Stimulated activated CD4-positive, alpha-beta T cell treated with anti-CD3 and anti-CD28 coated beads, Interleukin-1b, Interleukin-23, amount 100 ng/mL, for 48 hours (primary cell): Measurements from ENCODE around the gene IL1R2.

Source experiments
- DNase-seq: peaks from one replicate; pipeline ENCODE4 v3.0.0-alpha.2; 2020

Gene IL1R2

GRCh38 chr2:101975171-101975870 lies 16.4 kb upstream of the IL1R2 start:
- no peak for DNase-seq

DNA sequence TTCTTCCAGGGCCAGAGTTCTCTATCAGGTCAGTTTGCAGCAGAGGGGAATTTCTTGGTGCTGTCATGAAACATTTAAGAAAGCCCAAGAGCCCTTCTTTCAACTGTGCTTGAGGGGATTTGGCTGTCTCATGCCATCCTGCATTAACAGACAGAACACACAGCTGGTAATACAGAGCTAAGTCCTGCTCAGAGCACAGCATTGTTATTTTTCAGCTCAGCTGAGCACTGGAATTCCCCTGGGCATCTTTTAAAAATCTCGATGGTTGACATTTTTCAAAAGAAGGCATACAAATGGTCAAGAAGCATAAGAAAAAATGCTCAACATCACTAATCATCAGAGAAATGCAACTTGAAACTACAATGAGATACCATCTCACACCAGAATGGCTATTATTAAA lies 14.9 kb upstream of the IL1R2 start:
- DNase-seq = no peak

DNA sequence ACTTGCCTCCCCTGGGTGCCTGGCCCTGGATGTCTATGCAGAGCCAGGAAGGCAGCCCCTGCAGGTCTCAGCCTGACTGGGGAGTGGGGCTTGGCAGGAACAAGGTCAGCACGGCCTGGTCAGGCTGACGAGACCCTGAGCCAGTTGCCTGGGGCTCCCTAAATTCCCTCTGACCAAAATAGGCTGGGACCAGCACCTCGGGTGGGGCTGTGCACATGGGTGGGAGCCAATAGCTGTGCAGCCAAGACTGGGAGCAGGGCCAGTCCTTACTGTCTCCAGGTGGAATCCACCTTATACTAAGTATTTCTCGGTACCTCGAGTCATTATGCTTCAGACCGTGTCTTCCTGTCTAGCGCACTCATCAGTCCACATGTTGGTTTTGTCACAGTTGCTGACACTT lies 11.4 kb upstream of the IL1R2 start:
- DNase-seq = no peak

GRCh38 chr2:101981066-101981465 lies 10.7 kb upstream of the IL1R2 start:
- DNase-seq = no peak

- no peak for DNase-seq
Measured at GRCh38 chr2:101981504-101981903, 10.3 kb upstream of the IL1R2 start.

GRCh38 chr2:101982495-101983029 lies 9.2 kb upstream of the IL1R2 start:
- DNase-seq = no peak

GRCh38 chr2:101983486-101983885 lies 8.3 kb upstream of the IL1R2 start:
- no peak for DNase-seq

DNA sequence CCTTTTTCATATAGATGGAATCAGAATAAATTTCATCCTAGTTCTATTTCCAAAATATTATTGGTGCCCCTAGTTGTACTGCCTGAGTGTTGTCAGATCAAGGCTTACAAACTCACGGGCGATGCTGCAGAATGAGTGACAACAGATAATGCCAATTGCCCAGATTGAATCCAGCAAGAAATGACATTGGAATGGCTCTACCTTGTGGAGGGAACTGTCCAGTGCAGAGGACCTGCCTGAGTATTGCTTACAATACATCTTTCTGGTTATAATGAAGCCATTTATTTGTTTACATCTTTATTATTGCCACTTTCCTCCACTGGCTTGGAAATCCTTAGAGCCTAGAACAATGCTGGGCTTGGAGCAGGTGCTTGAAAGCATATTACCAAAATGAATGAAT lies 7.8 kb upstream of the IL1R2 start:
- no peak for DNase-seq

DNA sequence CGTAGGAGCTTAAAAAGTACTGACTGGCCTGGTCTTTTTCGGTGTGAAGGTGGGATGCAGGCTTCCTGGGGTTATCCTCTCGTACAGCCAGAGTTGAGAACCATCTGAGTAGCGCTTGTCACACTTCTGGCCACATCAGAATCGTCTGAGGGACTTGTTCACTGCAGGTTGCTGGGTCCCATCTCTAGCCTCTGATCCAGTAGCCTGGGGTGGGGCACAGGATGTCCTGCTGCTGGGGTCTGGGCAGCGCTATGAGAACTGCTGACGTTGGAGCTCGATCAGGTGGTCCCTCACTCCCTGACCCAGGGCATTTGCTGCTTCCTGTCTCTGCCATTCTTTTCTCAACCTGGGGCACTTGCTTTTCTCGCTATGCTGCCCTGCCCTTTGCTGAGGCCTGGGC lies 7.1 kb upstream of the IL1R2 start:
- DNase-seq = no peak

- no peak for DNase-seq
Measured at GRCh38 chr2:101985101-101985792, 6.5 kb upstream of the IL1R2 start.

DNA sequence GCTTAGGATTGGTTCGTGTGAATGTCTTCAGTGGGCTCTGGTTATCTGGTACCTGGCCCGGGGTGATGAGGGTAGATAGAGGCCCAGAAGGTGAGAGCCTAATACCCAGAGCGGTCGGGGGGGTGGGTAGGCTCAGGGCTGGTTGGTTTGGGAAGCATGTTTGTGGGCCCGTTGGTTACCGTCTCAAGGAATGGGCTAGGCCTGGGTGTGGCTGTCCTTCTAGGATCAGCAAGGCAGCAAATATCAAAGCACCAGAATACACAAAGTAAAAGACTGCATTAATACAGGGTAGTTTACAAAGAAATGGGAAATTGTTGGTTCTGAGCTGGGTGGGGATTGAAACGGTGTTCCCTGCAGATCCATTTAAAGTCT lies 6.0 kb upstream of the IL1R2 start:
- DNase-seq = no peak

- no peak for DNase-seq
Measured at GRCh38 chr2:101986376-101986775, 5.4 kb upstream of the IL1R2 start.

GRCh38 chr2:101986804-101987740 lies 4.7 kb upstream of the IL1R2 start:
- DNase-seq = no peak

- DNase-seq = no peak
Measured at GRCh38 chr2:101987832-101988231, 3.9 kb upstream of the IL1R2 start.

DNA sequence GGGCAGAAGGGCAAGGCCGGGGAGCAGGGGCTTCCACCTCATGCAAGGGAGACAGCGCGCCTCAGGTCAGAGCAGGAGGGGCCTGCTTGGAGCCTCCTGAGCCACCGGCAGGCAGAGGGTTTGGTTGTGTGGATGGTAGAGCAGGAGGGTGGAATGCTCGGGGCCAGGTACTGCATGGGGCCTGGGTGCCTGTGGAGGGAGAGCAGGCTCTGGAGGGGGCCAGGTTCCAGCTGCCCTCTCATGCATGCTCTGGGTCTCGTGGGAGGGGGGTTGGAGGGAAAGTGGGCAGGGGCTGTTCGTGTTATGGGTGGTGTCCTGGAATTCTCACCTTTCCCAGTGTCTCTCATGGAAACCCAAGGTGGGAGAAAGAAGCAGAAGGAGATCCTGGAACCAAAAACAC lies 3.2 kb upstream of the IL1R2 start:
- DNase-seq = no peak

DNA sequence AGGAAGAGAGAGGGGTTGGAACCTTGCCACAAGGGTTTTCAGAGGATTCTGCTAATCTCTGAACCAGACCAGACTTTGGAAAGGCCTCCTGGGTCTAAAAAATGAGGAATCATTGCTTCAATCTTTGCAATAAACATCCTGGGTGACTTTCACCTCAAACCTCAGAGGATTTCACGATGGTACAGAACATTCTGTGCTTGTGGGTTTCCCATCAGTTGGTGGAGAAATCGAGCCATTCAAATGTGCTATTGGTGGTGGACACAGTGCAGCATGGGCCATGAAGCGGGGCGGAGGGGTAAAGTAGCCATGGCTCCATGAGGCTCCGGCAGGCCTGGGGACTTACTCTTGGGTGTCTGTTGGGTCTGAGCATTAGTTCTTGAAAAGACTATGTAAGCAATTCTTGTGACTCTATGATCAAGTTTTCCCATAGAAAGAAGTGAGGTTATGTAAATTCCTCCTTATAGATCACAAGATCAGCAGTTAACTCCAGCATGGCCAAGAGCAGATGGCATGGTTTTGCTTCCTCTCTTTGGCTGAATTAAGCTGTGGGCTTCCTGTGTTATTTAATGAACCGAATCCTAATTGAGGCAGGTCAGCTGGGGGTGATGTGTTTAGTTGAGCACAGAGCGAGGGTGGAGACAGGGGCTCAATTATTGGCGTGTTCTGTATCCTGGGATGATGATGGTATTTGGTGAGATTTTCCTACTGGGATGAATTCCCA lies 1.9 kb upstream of the IL1R2 start:
- DNase-seq = no peak

GRCh38 chr2:101993772-101994171 lies 2.0 kb downstream of the IL1R2 start:
- no peak for DNase-seq

GRCh38 chr2:101995019-101995418 lies 3.3 kb downstream of the IL1R2 start:
- no peak for DNase-seq

DNA sequence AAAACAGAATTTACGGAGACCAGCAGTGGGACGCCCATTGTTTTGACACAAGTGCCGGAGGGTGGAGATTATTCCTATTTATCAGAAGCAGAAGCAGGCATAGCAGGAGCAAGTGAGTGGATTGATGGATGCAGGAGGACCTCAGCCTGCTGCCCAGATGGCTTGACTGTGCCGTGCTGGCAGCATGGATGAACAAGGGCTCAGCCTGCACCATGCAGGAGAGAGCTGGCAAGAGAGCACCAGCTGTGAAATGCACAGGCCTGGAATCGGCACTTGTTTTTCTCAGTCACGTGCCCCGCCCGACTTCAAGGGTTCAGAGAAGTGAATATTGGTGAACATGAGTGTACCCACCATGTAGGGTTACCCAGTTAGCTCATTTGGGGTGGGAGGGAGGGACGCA lies 4.0 kb downstream of the IL1R2 start:
- no peak for DNase-seq

DNA sequence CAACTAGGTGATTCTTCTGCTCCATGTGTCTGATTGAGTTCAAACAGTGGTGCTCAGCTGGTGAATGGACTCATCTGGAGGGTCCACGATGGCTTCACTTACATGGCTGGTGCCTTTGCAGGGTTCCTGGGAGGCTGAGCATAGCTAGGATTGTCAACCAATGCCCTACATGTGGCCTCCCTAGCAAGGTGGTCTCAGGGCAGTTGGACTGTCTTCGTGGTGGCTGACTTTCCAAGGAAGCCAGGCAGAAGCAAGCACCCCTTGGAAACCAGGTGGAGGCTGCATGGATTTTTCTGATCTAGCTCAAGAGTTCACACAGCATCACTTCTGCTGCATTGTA lies 6.8 kb downstream of the IL1R2 start:
- DNase-seq = no peak

DNA sequence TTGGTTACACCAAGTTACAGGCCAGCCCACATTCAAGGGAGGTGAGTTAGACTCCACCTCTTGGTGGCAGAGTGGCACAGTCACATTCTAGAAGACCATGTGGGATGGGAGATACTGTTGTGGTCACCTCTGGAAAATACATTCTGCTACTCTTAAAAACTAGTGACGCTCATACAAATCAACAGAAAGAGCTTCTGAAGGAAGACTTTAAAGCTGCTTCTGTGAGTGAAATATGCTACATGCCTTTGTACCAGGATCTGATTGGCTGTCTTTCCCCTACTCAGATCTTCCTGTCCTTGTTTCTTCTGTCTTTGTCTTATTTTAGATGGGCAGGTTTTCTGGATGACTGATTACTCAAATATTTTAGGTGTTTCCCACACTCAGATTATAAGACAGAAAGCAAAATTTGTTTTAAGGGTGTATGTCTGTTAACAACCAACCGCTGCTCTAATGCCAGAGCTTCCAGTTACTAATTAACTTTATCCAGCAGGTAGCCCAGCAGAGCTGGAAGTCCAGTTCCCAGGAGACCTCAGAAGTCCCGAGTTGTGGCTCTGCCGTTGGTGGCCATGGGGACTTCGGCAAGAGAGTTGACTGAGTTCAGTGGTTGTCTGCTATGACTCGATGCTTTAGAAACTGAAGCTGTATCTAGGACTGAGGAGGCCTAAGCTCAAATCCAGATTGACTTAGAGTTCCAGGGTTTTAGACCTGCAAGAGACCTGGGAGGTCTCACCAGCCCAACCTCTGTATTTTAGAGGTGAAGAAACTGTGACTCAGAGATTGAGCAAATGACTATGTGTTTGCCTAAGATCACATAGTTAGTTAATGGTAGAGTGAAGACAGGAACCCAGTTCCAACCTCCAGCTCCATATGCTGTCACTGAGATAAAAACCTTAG lies 7.4 kb downstream of the IL1R2 start:
- DNase-seq = peak; percentile 73

- DNase-seq = no peak
Measured at GRCh38 chr2:102000012-102000411, 8.3 kb downstream of the IL1R2 start.
